IPS DF 6.9 (cell line): ENCODE measurements around the gene QKI.
"Not testable (repeated sequence)": the region's sequence is repeated elsewhere in the genome, so short reads cannot be mapped to it uniquely, and the experiment has no call there.

Experiments
- DNase-seq: peaks from one replicate; pipeline ENCODE4 v3.0.0-alpha.2; 2013; ENCODE audit warnings: low read depth, low spot score
- H3K27ac ChIP-seq: one replicate; pipeline ENCODE4 v1.5.1; 2013; ENCODE audit warnings: low read length, control low read depth
- H3K27me3 ChIP-seq: 2 replicates; pipeline ENCODE4 v1.6.1; 2013; ENCODE audit warnings: mild to moderate bottlenecking, low read length; ENCODE audit not compliant: control insufficient read depth, insufficient read depth
- H3K36me3 ChIP-seq: 2 replicates; pipeline ENCODE4 v1.6.1; 2013; ENCODE audit warnings: low read length; ENCODE audit not compliant: control insufficient read depth, insufficient read depth
- H3K4me1 ChIP-seq: 2 replicates; pipeline ENCODE4 v1.6.1; 2013; ENCODE audit warnings: low read length; ENCODE audit not compliant: control insufficient read depth, insufficient read depth
- H3K4me3 ChIP-seq: 2 replicates; pipeline ENCODE4 v1.5.1; 2013; ENCODE audit warnings: mild to moderate bottlenecking, low read length
- H3K9me3 ChIP-seq: 2 replicates; pipeline ENCODE4 v1.6.1; 2013; ENCODE audit warnings: low read length, inconsistent platforms; ENCODE audit not compliant: control insufficient read depth, insufficient read depth
- WGBS: extraction: QIAGEN DNeasy Blood & Tissue Kit; methylation state at CpG from one replicate; pipeline ENCODE4 v1.1.7; 2013; ENCODE audit warnings: mixed read lengths, missing lambda C conversion rate; ENCODE audit not compliant: insufficient read length, insufficient coverage; 5-methylcytosine and 5-hydroxymethylcytosine counted together

Gene QKI

DNA sequence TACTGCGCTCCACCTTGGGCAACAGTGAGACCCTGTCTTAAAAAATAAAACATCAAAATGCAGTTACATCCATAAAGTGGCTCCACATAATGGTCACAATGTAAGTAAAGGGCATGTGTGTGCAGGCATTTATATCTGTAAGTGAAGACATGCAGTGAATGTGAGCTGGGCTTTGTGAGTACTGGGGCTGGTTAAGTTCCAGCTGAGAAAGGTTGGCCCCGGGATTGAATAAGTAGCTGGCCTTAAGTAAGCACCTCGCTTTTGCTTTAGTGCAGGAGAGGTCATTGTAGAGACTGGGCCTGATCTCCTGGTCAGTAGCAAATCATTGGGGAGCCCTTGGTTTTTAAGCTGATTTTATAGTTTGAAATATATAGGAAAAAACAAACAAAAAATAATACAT is 8.0 kb downstream of the QKI start:
- DNase-seq, result no peak
- H3K4me3 ChIP-seq, result no peak overlapping the region
- WGBS, result no CpG with 5 or more reads among the region's 3 CpGs

DNA sequence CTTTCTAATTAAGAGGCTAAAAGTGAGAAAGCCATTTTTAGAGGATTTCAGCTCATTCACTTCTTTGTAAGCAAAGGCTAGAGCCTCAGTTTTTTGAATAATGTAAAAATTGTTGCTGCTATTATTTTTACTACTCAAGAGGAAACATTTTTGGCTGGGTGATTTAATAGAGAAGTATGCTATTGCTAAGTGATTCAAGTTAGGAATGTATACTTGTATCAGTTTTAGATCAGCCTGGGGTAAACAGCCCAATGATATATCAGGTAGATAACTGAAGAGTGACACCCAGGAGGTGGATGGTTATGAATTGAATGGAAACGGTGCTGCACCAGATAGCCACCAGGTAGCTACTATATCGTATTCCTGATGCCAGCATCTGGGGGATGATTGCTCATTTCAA is 9.2 kb downstream of the QKI start:
- H3K27ac ChIP-seq, result no peak overlapping the region
- no CpG with 5 or more reads among the region's 2 CpGs for WGBS
- H3K4me3 ChIP-seq, result no peak overlapping the region
- DNase-seq, result no peak
- no peaks in the 10 kb centered on the region for H3K9me3 ChIP-seq
- no peaks in the 10 kb centered on the region for H3K27me3 ChIP-seq
- H3K36me3 ChIP-seq, result no peaks in the 10 kb centered on the region
- peaks cover 4% of the 10 kb centered on the region; the same call in 1 of the 2 replicates for H3K4me1 ChIP-seq

More for the DNA sequence above, 8.0 kb downstream of the QKI start:
- Histone ChIP-seq H3K9me3 (no peaks in the 10 kb centered on the region), H3K4me1 (peaks cover 4% of the 10 kb centered on the region; the same call in 1 of the 2 replicates), H3K36me3 (no peaks in the 10 kb centered on the region), H3K27ac (no peak overlapping the region), H3K27me3 (no peaks in the 10 kb centered on the region)

DNA sequence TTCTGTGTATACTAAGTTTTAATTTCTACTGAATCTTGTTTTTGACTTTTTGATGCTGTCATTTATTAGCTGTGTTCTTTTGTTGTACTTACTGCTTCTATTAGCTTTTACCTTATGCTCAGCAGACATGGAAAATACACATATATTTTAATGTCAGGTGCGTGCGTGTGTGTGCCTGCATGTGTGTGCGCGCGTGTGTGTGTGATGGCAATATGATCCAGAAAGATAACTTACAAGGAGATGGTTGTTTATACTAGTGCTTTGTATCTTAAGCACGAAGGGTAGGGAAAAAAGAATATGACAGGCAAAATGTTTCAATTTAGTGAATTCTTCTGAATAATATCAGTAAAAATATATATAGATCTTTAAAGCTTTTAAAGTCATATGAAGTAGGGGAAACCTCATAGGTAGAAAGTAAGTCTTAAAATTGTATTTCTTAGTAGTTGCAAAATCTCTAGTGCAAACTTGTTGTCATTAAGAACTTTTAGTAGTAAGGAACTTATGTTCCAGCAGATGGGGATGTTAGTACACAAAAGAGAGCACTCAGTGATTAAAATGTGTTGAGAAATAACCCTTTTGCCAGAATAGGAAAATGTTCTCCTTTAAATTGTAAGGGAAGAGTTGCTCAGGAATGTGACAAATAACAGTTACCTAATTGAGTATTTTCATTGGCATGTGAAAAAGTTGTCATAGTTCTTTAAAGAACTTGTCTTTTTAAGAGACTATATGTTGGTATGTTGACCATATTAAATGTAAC is 13.2 kb downstream of the QKI start:
- no peaks in the 10 kb centered on the region for H3K36me3 ChIP-seq
- no CpG with 5 or more reads among the region's 6 CpGs for WGBS
- no peaks in the 10 kb centered on the region for H3K27me3 ChIP-seq
- H3K9me3 ChIP-seq, result no peaks in the 10 kb centered on the region
- H3K4me1 ChIP-seq, result 0 out of 2 replicates have a peak, but pooled peaks cover 1% of the 10 kb centered on the region
- H3K27ac ChIP-seq, result no peak overlapping the region
- DNase-seq, result no peak
- H3K4me3 ChIP-seq, result no peak overlapping the region

DNA sequence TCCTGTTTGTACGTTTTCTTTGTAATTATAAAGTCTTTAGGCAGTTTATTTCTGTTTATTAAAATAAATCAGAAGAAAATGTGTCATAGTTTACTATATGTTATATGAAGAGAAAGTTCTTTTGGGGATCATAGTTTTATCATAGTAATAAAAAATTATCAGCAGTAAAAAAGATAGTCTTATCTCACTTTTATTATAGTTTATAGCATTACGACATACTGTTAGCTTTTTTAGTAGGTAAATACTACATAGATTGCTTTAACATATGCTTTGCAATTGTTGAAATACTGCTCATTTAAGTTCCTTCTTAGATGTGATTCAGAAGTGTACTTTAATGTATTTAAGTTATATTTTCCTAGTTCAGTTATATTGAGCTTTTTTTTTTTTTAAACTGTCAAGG is 13.9 kb downstream of the QKI start:
- no peak for DNase-seq
- Histone ChIP-seq H3K27me3 (no peaks in the 10 kb centered on the region), H3K9me3 (no peaks in the 10 kb centered on the region), H3K4me1 (0 out of 2 replicates have a peak, but pooled peaks cover under 1% of the 10 kb centered on the region), H3K36me3 (no peaks in the 10 kb centered on the region), H3K27ac (no peak overlapping the region), H3K4me3 (no peak overlapping the region)
- no CpG with 5 or more reads among the region's 2 CpGs for WGBS

DNA sequence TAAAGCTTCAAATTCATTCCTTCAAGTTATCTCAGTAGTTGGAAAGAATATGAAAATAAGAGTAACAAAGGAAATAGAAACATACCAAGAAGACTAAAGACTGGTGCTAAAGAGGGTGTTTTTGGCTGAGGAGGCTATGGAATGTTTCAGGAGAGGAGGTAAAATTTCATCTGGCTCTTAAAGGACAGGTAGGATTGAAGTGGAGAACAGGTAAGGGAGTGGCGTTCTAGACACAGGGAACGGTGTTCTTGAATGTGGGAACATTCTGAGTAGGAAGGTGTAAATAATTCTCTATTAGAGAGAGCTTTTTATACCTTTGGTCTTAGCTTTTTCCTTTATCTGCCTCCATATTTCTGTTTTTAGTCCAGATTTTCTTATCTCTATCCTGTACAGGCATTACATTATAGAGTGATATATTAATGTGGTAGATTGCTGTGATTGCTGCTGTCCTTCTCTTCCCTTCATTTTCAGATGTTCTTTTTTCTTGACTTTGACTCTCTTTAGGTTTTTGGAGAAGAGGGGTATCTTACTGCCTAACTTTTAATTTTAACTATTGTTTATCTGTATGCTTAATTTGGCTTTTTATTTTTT is 15.4 kb downstream of the QKI start:
- Histone ChIP-seq H3K9me3 (no peaks in the 10 kb centered on the region), H3K36me3 (no peaks in the 10 kb centered on the region), H3K4me1 (no peaks in the 10 kb centered on the region), H3K27me3 (no peaks in the 10 kb centered on the region), H3K4me3 (no peak overlapping the region), H3K27ac (no peak overlapping the region)
- WGBS, result no CpG with 5 or more reads among the region's 2 CpGs
- no peak for DNase-seq

DNA sequence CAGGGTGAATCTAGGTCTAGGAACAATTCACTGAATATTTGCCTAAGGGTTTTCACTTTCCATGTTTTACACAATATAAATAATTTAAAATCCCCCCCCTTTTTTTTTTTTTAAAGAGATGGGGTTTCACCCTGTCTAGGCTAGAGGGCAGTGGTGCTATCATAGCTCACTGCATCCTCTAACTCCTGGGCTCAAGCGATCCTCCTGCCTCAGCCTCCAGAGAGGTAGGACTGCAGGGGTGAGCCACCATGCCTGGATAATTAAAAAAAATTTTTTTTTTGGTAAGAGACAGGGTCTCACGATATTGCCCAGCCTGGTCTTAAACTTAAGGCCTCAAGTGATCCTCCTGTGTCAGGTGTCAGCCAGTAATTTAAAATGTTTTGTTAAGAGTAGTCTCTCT is 17.8 kb downstream of the QKI start:
- Histone ChIP-seq H3K4me1 (no peaks in the 10 kb centered on the region), H3K4me3 (no peak overlapping the region), H3K27me3 (no peaks in the 10 kb centered on the region), H3K9me3 (no peaks in the 10 kb centered on the region), H3K27ac (no peak overlapping the region), H3K36me3 (no peaks in the 10 kb centered on the region)
- WGBS, result no CpG with 5 or more reads among the region's 2 CpGs
- no peak for DNase-seq

DNA sequence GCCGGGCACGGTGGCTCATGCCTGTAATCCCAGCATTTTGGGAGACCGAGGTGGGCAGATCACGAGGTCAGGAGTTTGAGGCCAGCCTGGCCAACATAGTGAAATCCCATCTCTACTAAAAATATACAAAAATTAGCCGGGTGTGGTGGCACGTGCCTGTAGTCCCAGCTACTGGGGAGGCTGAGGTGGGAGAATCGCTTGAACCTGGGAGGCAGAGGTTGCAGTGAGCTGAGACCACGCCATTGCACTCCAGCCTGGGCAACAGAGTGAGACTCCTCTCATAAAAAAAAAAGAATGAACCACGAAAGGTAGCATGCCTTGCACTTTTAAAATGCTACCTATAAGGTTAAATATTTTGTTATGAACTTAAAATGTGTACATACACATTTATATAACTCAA is 19.0 kb downstream of the QKI start:
- H3K4me3 ChIP-seq, H3K4me1 ChIP-seq, H3K27ac ChIP-seq, H3K9me3 ChIP-seq, H3K36me3 ChIP-seq, DNase-seq, H3K27me3 ChIP-seq: not testable (repeated sequence)
- no CpG with 5 or more reads among the region's 9 CpGs for WGBS

DNA sequence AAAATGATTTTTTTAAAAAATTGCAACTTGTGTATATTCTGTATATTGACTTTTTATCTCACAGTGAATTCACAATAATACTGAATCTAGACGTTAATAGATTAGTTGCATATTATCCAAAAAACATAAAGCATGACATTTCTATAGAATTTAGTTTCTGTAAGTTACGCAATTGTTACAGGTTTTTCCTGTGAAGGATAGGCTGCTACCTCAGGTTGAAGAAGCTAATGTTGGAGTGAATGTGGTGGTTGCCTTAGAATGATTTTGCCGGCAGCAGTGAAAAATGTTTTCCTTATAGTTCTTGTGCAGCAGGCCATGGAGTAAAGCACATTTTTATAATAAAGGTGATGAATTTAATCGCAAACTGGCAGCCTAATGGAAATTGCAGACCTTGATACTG is 20.5 kb downstream of the QKI start:
- Histone ChIP-seq H3K27me3 (no peaks in the 10 kb centered on the region), H3K36me3 (no peaks in the 10 kb centered on the region), H3K4me1 (no peaks in the 10 kb centered on the region), H3K27ac (no peak overlapping the region), H3K9me3 (no peaks in the 10 kb centered on the region), H3K4me3 (no peak overlapping the region)
- no CpG with 5 or more reads among the region's 4 CpGs for WGBS
- no peak for DNase-seq

DNA sequence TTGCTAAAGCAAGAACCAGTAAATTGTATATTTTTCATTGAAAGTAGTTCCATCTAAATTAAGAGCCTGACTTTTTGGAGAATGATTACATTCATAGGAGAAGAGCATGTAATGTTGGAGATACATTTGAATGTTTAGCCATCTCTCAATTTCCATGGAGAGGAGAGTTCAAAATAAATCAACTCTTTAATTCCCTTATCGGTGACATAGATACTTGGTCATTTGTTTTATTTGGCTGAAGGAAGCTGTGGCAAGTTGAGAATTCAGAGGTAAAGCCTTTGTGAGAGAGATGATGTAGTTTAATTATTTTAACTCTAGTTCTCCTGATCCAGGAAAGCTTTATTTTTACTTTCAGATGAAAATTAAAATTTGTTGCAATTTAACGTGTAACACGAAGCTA is 22.3 kb downstream of the QKI start:
- DNase-seq, result no peak
- H3K27ac ChIP-seq, result no peak overlapping the region
- H3K9me3 ChIP-seq, result no peaks in the 10 kb centered on the region
- no peaks in the 10 kb centered on the region for H3K36me3 ChIP-seq
- H3K4me3 ChIP-seq, result no peak overlapping the region
- H3K4me1 ChIP-seq, result no peaks in the 10 kb centered on the region; the same call in 1 of the 2 replicates
- WGBS, result no CpG with 5 or more reads among the region's 3 CpGs
- no peaks in the 10 kb centered on the region for H3K27me3 ChIP-seq

DNA sequence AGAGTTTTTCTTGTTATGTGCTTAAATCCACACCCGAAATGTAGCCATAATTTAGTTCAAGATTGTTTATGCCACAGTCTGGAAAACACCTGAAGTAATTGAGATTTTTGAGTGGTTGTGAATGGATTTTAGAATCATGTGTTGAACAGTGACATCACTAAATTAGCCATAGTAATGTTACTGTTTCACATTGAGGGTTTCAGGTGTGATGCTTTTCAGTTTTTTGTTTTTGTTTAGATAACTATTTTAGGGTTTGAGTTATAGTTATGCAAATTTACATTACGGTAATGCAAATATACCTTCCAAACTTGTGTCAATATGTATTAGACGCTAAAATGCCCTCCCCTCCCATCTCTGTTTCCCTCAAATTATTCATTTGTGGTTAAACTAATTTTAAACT is 22.9 kb downstream of the QKI start:
- H3K27ac ChIP-seq, result no peak overlapping the region
- no peak for DNase-seq

More for the DNA sequence above, 22.9 kb downstream of the QKI start:
- Histone ChIP-seq H3K27me3 (no peaks in the 10 kb centered on the region), H3K9me3 (no peaks in the 10 kb centered on the region), H3K36me3 (no peaks in the 10 kb centered on the region), H3K4me1 (no peaks in the 10 kb centered on the region; the same call in 1 of the 2 replicates), H3K4me3 (no peak overlapping the region)
- no CpG with 5 or more reads among the region's 3 CpGs for WGBS
